Liver (tissue), 3 donors: ENCODE data around the gene UNC5A.

ENCODE experiments used
- CTCF ChIP-seq: fragments of 150-350 bp; IDR thresholded peaks from 2 replicates; pipeline ENCODE4 v1.5.1; 2017; ENCODE audit warnings: improper control_type of control experiment, low read depth, low read length; ENCODE audit not compliant: missing input control
- EGR1 ChIP-seq, 2 donors: IDR thresholded peaks; 2 replicates each; pipeline ENCODE4 v1.6.1; 2016 to 2018; ENCODE audit warnings: antibody characterized with exemption in 2 of 2, low read depth in 2 of 2
- FOXA1 ChIP-seq: IDR thresholded peaks from 2 replicates; pipeline ENCODE4 v1.6.1; 2016; ENCODE audit warnings: antibody characterized with exemption
- HNF4A ChIP-seq, 2 donors: conservative IDR thresholded peaks; 2 replicates each; pipeline ENCODE4 v1.6.1; 2016; ENCODE audit warnings: antibody characterized with exemption in 2 of 2, mild to moderate bottlenecking in 2 of 2
- MAX ChIP-seq: IDR thresholded peaks from 2 replicates; pipeline ENCODE4 v1.6.1; 2016; ENCODE audit warnings: antibody characterized with exemption
- NR2F2 ChIP-seq: IDR thresholded peaks from 2 replicates; pipeline ENCODE4 v1.6.1; 2016; ENCODE audit warnings: antibody characterized with exemption
- RAD21 ChIP-seq, 2 donors: IDR thresholded peaks; 2 replicates each; pipeline ENCODE4 v1.6.1; 2016; ENCODE audit warnings: antibody characterized with exemption in 2 of 2, mild to moderate bottlenecking in 2 of 2
- REST ChIP-seq: IDR thresholded peaks from 2 replicates; pipeline ENCODE4 v1.6.1; 2016; ENCODE audit warnings: antibody characterized with exemption, mild to moderate bottlenecking
- SP1 ChIP-seq: IDR thresholded peaks from 2 replicates; pipeline ENCODE4 v1.6.1; 2018; ENCODE audit warnings: antibody characterized with exemption, mild to moderate bottlenecking
- TAF1 ChIP-seq: conservative IDR thresholded peaks from 2 replicates; pipeline ENCODE4 v1.6.1; 2016; ENCODE audit warnings: antibody characterized with exemption, mild to moderate bottlenecking
- YY1 ChIP-seq: IDR thresholded peaks from 2 replicates; pipeline ENCODE4 v1.6.1; 2016; ENCODE audit warnings: antibody characterized with exemption, mild to moderate bottlenecking
- ZBTB33 ChIP-seq: IDR thresholded peaks from 2 replicates; pipeline ENCODE4 v1.6.1; 2016; ENCODE audit warnings: antibody characterized with exemption
- donor health status: healthy.
- donor health status: healthy.

- TF ChIP-seq CTCF (no peak), RAD21 (IDR thresholded peaks at IDR 0.05) (no peak), ZBTB33 (no peak), NR2F2 (no peak), FOXA1 (no peak), MAX (no peak), HNF4A (conservative IDR thresholded peaks at IDR 0.05) (no peak), TAF1 (no peak), REST (no peak), SP1 (no peak), YY1 (no peak), EGR1 (IDR thresholded peaks at IDR 0.05; ENCODE audit: low read depth in 2 of 2) (no peak)
Measured at GRCh38 chr5:176774216-176775171, 35.9 kb upstream of the UNC5A start.
